Neuron (in vitro differentiated cells): ENCODE data around the gene MTHFD2L.
"Not testable (repeated sequence)": the region's sequence is repeated elsewhere in the genome, so short reads cannot be mapped to it uniquely, and the experiment has no call there.

Source experiments
- H2AFZ ChIP-seq: one replicate; pipeline ENCODE4 v1.6.1; 2013; ENCODE audit warnings: low read depth, mild to moderate bottlenecking, inconsistent platforms, low read length, moderate library complexity
- H3K27me3 ChIP-seq: one replicate; pipeline ENCODE4 v1.6.1; 2013; ENCODE audit warnings: low read length; ENCODE audit not compliant: insufficient read depth
- H3K36me3 ChIP-seq: one replicate; pipeline ENCODE4 v1.6.1; 2013; ENCODE audit warnings: low read length; ENCODE audit not compliant: insufficient read depth
- H3K4me1 ChIP-seq: one replicate; pipeline ENCODE4 v1.6.1; 2013; ENCODE audit warnings: low read length; ENCODE audit not compliant: insufficient read depth
- H3K4me3 ChIP-seq: 2 replicates; pipeline ENCODE4 v1.5.1; 2013; ENCODE audit warnings: mild to moderate bottlenecking, low read length, moderate library complexity
- H3K9me3 ChIP-seq: one replicate; pipeline ENCODE4 v1.6.1; 2013; ENCODE audit warnings: low read length

Gene MTHFD2L

GRCh38 chr4:74120086-74120485 is 37.8 kb upstream of the MTHFD2L start:
- H3K36me3 ChIP-seq = no peaks in the 10 kb centered on the region
- no peaks in the 10 kb centered on the region for H3K27me3 ChIP-seq
- H3K4me3 ChIP-seq = no peak overlapping the region
- H2AFZ ChIP-seq = no peak overlapping the region
- H3K4me1 ChIP-seq = peaks cover 24% of the 10 kb centered on the region
- no peaks in the 10 kb centered on the region for H3K9me3 ChIP-seq

GRCh38 chr4:74121643-74122579 is 36.0 kb upstream of the MTHFD2L start:
- Histone ChIP-seq H3K36me3 (no peaks in the 10 kb centered on the region), H3K4me1 (peaks cover 10% of the 10 kb centered on the region), H3K4me3 (no peak overlapping the region), H3K27me3 (no peaks in the 10 kb centered on the region), H3K9me3 (no peaks in the 10 kb centered on the region), H2AFZ (no peak overlapping the region)

GRCh38 chr4:74123065-74123728 is 34.7 kb upstream of the MTHFD2L start:
- no peaks in the 10 kb centered on the region for H3K9me3 ChIP-seq
- H2AFZ ChIP-seq = no peak overlapping the region
- no peak overlapping the region for H3K4me3 ChIP-seq
- H3K27me3 ChIP-seq = no peaks in the 10 kb centered on the region
- H3K4me1 ChIP-seq = no peaks in the 10 kb centered on the region
- no peaks in the 10 kb centered on the region for H3K36me3 ChIP-seq

GRCh38 chr4:74125029-74125428 is 32.9 kb upstream of the MTHFD2L start:
- Histone ChIP-seq H3K4me1 (no peaks in the 10 kb centered on the region), H3K9me3 (no peaks in the 10 kb centered on the region), H3K27me3 (no peaks in the 10 kb centered on the region), H3K4me3 (no peak overlapping the region), H2AFZ (no peak overlapping the region), H3K36me3 (no peaks in the 10 kb centered on the region)

GRCh38 chr4:74127745-74128144 is 30.2 kb upstream of the MTHFD2L start:
- H2AFZ ChIP-seq = no peak overlapping the region
- no peaks in the 10 kb centered on the region for H3K9me3 ChIP-seq
- no peak overlapping the region for H3K4me3 ChIP-seq
- peaks cover under 1% of the 10 kb centered on the region for H3K4me1 ChIP-seq
- no peaks in the 10 kb centered on the region for H3K27me3 ChIP-seq
- no peaks in the 10 kb centered on the region for H3K36me3 ChIP-seq

- not testable (repeated sequence) for H3K36me3 ChIP-seq, H3K27me3 ChIP-seq, H2AFZ ChIP-seq, H3K4me3 ChIP-seq, H3K9me3 ChIP-seq
- peaks cover 11% of the 10 kb centered on the region for H3K4me1 ChIP-seq
Observed at GRCh38 chr4:74130843-74131242, 27.1 kb upstream of the MTHFD2L start.

- H3K27me3 ChIP-seq, H3K36me3 ChIP-seq, H2AFZ ChIP-seq, H3K9me3 ChIP-seq, H3K4me3 ChIP-seq: not testable (repeated sequence)
- H3K4me1 ChIP-seq = peaks cover 11% of the 10 kb centered on the region
Observed at GRCh38 chr4:74132188-74132587, 25.7 kb upstream of the MTHFD2L start.

- Histone ChIP-seq H3K9me3 (no peaks in the 10 kb centered on the region), H3K4me3 (no peak overlapping the region), H3K27me3 (no peaks in the 10 kb centered on the region), H3K36me3 (no peaks in the 10 kb centered on the region), H2AFZ (no peak overlapping the region), H3K4me1 (peaks cover 11% of the 10 kb centered on the region)
Observed at GRCh38 chr4:74132944-74133343, 25.0 kb upstream of the MTHFD2L start.

GRCh38 chr4:74133786-74134499 is 24.0 kb upstream of the MTHFD2L start:
- Histone ChIP-seq H3K4me3 (no peak overlapping the region), H3K4me1 (peaks cover 11% of the 10 kb centered on the region), H3K9me3 (no peaks in the 10 kb centered on the region), H3K36me3 (no peaks in the 10 kb centered on the region), H3K27me3 (no peaks in the 10 kb centered on the region), H2AFZ (no peak overlapping the region)

GRCh38 chr4:74134500-74134852 is 23.4 kb upstream of the MTHFD2L start:
- H2AFZ ChIP-seq = no peak overlapping the region
- H3K36me3 ChIP-seq = no peaks in the 10 kb centered on the region
- peaks cover 11% of the 10 kb centered on the region for H3K4me1 ChIP-seq
- H3K27me3 ChIP-seq = no peaks in the 10 kb centered on the region
- no peak overlapping the region for H3K4me3 ChIP-seq
- H3K9me3 ChIP-seq = no peaks in the 10 kb centered on the region

GRCh38 chr4:74146581-74147129 is 11.3 kb upstream of the MTHFD2L start:
- Histone ChIP-seq H3K27me3 (no peaks in the 10 kb centered on the region), H2AFZ (no peak overlapping the region), H3K4me3 (no peak overlapping the region), H3K36me3 (no peaks in the 10 kb centered on the region), H3K9me3 (no peaks in the 10 kb centered on the region), H3K4me1 (no peaks in the 10 kb centered on the region)

GRCh38 chr4:74148205-74148604 is 9.7 kb upstream of the MTHFD2L start:
- Histone ChIP-seq H3K27me3 (no peaks in the 10 kb centered on the region), H3K36me3 (no peaks in the 10 kb centered on the region), H3K9me3 (no peaks in the 10 kb centered on the region), H3K4me3 (no peak overlapping the region), H3K4me1 (no peaks in the 10 kb centered on the region), H2AFZ (no peak overlapping the region)

GRCh38 chr4:74152836-74153235 is 5.1 kb upstream of the MTHFD2L start:
- Histone ChIP-seq H3K27me3 (no peaks in the 10 kb centered on the region), H3K4me1 (peaks cover 8% of the 10 kb centered on the region), H3K4me3 (no peak overlapping the region), H3K36me3 (no peaks in the 10 kb centered on the region), H3K9me3 (no peaks in the 10 kb centered on the region), H2AFZ (no peak overlapping the region)
